Activated T-helper 17 cell treated with anti-CD3 and anti-CD28 coated beads, Interleukin-2, amount 50 U/mL, for 72 hours (primary cell): ENCODE results near the gene GTPBP1. TPM values are rescaled to one million over a fixed set of nuclear protein-coding genes. Genes with fewer than 3 reads are reported as not detected.

Source experiments
- ATAC-seq: fragments of 150-1000 bp; cut with Tn5 transposase; replicated peaks from 2 replicates; pipeline ENCODE4 v1.10.0; 2021; ENCODE audit warnings: mild to moderate bottlenecking, moderate library complexity
- H3K27ac Mint-ChIP-seq: one replicate; pipeline ENCODE4 v1.8.0; 2022; ENCODE audit warnings: mixed read lengths
- H3K27me3 Mint-ChIP-seq: one replicate; pipeline ENCODE4 v1.8.0; 2022; ENCODE audit warnings: mixed read lengths
- H3K36me3 Mint-ChIP-seq: one replicate; pipeline ENCODE4 v1.8.0; 2022; ENCODE audit warnings: low read depth, mild to moderate bottlenecking, mixed read lengths
- H3K4me1 Mint-ChIP-seq: one replicate; pipeline ENCODE4 v1.8.0; 2022; ENCODE audit warnings: mixed read lengths
- H3K4me3 Mint-ChIP-seq: one replicate; pipeline ENCODE4 v1.8.0; 2022; ENCODE audit warnings: mild to moderate bottlenecking, mixed read lengths
- H3K9me3 Mint-ChIP-seq: one replicate; pipeline ENCODE4 v1.8.0; 2022; ENCODE audit warnings: mixed read lengths
- total RNA-seq, 2 donors: library from RNA; stranded (reverse); gene quantifications; one replicate each; pipeline ENCODE4 v1.2.3, GENCODE V29; 2022

The GTPBP1 gene
- total RNA-seq, 2 donors from 2014 or later: 70.6 to 92.3 TPM

- H3K9me3 Mint-ChIP-seq: no peaks in the 10 kb centered on the region
- peaks cover 70% of the 10 kb centered on the region for H3K4me1 Mint-ChIP-seq
- peaks cover 96% of the 10 kb centered on the region for H3K36me3 Mint-ChIP-seq
- peak overlapping the region; percentile 75 for H3K27ac Mint-ChIP-seq
- no peaks in the 10 kb centered on the region for H3K27me3 Mint-ChIP-seq
- ATAC-seq: no peak
- no peak overlapping the region for H3K4me3 Mint-ChIP-seq
Observed at GRCh38 chr22:38710866-38711265, 5.1 kb downstream of the GTPBP1 start.

DNA sequence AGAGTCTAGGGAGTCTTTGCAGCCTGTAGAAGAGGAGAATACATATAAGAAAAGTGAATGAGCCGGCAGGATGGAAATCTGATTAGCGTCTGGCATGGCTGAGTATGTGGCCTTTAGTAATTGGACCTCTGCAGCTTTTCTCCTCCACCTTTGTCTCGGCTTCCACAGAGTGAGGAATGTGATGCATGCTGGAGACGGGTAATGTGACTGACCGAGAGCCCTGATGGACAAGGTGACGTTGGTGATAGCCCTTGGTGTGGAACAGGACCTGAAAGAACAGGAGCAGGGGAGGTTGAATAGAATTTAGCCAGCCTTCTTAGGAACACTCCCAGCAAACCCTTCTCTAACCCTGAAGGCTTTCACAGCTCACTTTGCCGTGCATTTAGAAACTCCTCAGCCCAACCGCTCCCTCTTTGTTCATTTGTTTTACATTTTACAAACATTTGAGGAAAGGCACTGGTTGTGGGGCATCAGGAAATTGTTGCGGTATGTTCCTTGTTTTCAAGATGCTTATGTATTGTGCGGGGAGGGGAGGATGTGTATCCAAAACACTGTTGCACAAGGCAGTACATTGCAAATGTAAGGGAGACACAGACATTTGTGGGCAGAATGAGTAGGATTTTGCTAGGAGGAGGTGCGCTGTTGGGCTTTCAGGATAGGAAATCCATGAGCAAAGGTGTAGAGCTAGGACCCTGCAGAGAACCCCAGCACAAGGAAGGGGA is 6.9 kb downstream of the GTPBP1 start:
- Mint-ChIP-seq H3K27me3 (no peaks in the 10 kb centered on the region), H3K9me3 (no peaks in the 10 kb centered on the region), H3K4me3 (no peak overlapping the region), H3K4me1 (peaks cover 70% of the 10 kb centered on the region), H3K36me3 (peaks cover 100% of the 10 kb centered on the region), H3K27ac (peak overlapping the region; percentile 55)
- no peak for ATAC-seq

GRCh38 chr22:38713921-38714320 is 8.2 kb downstream of the GTPBP1 start:
- H3K36me3 Mint-ChIP-seq: peaks cover 100% of the 10 kb centered on the region

DNA sequence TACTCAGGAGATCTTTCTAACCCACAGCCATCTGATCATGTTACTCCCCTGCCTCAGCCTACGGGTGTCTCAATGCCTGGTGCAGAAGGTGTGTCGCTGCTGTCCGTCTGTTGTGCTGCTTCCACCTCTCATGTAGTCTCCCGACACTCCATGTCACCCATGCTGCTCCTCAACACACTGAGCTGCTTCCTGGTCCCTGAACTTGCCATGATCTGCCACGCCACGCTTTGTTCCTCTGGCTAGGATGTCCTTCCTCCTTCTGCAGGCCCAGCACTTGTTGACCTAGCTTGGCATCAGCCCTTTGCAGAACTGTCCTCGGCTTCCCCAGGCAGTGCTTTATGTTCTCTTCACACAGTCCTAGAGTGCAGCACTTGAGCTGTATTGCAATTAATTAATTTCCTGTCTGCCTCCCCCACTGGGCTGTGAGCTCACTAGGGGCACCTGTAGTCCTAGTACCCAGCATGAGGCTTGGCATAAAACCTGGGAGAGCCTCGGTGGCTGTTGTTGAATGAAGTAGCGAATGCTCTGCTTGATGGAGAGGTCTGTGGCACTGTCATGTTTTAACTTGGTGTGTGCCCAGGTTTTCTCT is 9.5 kb downstream of the GTPBP1 start:
- no peak overlapping the region for H3K4me3 Mint-ChIP-seq
- H3K4me1 Mint-ChIP-seq: peaks cover 54% of the 10 kb centered on the region
- peak overlapping the region; percentile 49 for H3K27ac Mint-ChIP-seq
- H3K36me3 Mint-ChIP-seq: peaks cover 100% of the 10 kb centered on the region
- H3K27me3 Mint-ChIP-seq: no peaks in the 10 kb centered on the region
- ATAC-seq: no peak
- H3K9me3 Mint-ChIP-seq: no peaks in the 10 kb centered on the region

More at GRCh38 chr22:38713921-38714320, 8.2 kb downstream of the GTPBP1 start:
- H3K4me1 Mint-ChIP-seq: peaks cover 63% of the 10 kb centered on the region
- H3K27me3 Mint-ChIP-seq: no peaks in the 10 kb centered on the region
- H3K27ac Mint-ChIP-seq: peak overlapping the region; percentile 55
- H3K4me3 Mint-ChIP-seq: no peak overlapping the region
- H3K9me3 Mint-ChIP-seq: no peaks in the 10 kb centered on the region
- ATAC-seq: no peak

- no peak for ATAC-seq
- Mint-ChIP-seq H3K27me3 (no peaks in the 10 kb centered on the region), H3K9me3 (no peaks in the 10 kb centered on the region), H3K4me1 (peaks cover 48% of the 10 kb centered on the region), H3K36me3 (peaks cover 100% of the 10 kb centered on the region), H3K27ac (no peak overlapping the region), H3K4me3 (no peak overlapping the region)
Observed at GRCh38 chr22:38715852-38716251, 10.1 kb downstream of the GTPBP1 start.

DNA sequence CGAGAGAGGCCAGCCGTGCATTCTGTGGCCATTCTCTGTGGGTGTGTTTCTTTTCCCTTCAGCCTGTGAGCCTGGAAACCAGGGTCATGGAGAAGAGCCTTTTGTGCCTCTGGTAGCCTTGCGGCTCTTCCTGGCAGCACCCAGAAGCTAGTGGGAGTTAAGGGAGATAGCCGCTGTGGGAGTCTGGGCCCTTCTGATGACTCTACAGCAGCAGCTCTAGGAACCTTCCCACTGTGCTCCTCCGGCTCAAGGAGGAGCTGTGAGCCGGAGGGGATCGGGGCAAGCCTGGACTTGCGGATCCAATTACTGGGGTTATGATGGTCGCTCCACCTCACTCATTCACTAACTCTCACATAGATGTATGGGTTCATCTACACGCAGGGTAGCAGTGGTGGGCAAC is 10.5 kb downstream of the GTPBP1 start:
- Mint-ChIP-seq H3K36me3 (peaks cover 100% of the 10 kb centered on the region), H3K4me3 (no peak overlapping the region), H3K27me3 (no peaks in the 10 kb centered on the region), H3K9me3 (no peaks in the 10 kb centered on the region), H3K4me1 (peaks cover 44% of the 10 kb centered on the region), H3K27ac (peak overlapping the region; percentile 73)
- no peak for ATAC-seq

GRCh38 chr22:38716826-38717225 is 11.1 kb downstream of the GTPBP1 start:
- no peaks in the 10 kb centered on the region for H3K27me3 Mint-ChIP-seq
- H3K9me3 Mint-ChIP-seq: no peaks in the 10 kb centered on the region
- ATAC-seq: peak; percentile 19
- H3K36me3 Mint-ChIP-seq: peaks cover 100% of the 10 kb centered on the region
- peaks cover 43% of the 10 kb centered on the region for H3K4me1 Mint-ChIP-seq
- no peak overlapping the region for H3K4me3 Mint-ChIP-seq
- H3K27ac Mint-ChIP-seq: peak overlapping the region; percentile 73

DNA sequence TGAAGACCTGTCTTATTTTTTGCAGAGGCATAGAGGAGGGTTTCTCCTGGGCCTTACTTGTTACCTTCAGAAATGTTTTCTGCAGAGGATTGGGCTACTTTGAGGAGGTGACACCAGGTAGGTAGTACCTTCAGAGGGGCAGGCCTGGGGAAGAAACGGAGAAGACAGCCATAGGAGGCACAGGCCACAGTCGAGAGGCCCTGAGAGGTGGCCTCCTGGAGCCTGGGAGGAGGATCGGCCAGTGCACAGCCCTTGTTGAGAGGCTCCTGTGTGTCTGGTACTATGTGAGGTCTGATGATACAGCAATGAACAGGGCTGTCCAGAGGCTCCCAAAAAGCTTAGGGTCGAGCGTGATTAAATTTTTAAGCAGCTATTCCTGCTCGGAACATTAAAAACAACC is 11.5 kb downstream of the GTPBP1 start:
- H3K27me3 Mint-ChIP-seq: no peaks in the 10 kb centered on the region
- no peak for ATAC-seq
- no peaks in the 10 kb centered on the region for H3K9me3 Mint-ChIP-seq
- H3K27ac Mint-ChIP-seq: peak overlapping the region; percentile 73
- peaks cover 39% of the 10 kb centered on the region for H3K4me1 Mint-ChIP-seq
- H3K4me3 Mint-ChIP-seq: no peak overlapping the region
- peaks cover 100% of the 10 kb centered on the region for H3K36me3 Mint-ChIP-seq

- H3K36me3 Mint-ChIP-seq: peaks cover 100% of the 10 kb centered on the region
- no peak overlapping the region for H3K4me3 Mint-ChIP-seq
- H3K4me1 Mint-ChIP-seq: peaks cover 29% of the 10 kb centered on the region
- no peak overlapping the region for H3K27ac Mint-ChIP-seq
- peak; percentile 55 for ATAC-seq
- no peaks in the 10 kb centered on the region for H3K9me3 Mint-ChIP-seq
- no peaks in the 10 kb centered on the region for H3K27me3 Mint-ChIP-seq
Observed at GRCh38 chr22:38718414-38718813, 12.7 kb downstream of the GTPBP1 start.

DNA sequence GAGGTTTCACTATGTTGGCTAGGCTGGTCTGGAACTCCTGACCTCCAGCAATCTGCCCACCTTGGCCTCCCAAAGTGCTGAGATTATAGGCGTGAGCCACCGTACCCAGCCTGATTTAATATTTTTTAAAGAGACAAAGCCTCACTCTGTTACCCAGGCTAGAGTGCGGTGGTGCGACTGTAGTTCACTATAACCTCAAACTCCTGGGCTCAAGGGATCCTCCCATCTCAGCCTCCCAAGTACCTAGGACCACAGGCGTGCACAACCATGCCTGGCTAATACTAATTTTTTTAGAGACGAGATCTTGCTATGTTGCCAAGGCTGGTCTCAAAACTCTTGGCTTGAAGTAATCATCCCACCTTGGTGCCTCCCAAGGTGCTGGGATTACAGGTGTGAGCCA is 13.5 kb downstream of the GTPBP1 start:
- peaks cover 23% of the 10 kb centered on the region for H3K4me1 Mint-ChIP-seq
- ATAC-seq: no peak
- H3K27me3 Mint-ChIP-seq: no peaks in the 10 kb centered on the region
- no peak overlapping the region for H3K27ac Mint-ChIP-seq
- H3K4me3 Mint-ChIP-seq: no peak overlapping the region
- peaks cover 100% of the 10 kb centered on the region for H3K36me3 Mint-ChIP-seq
- H3K9me3 Mint-ChIP-seq: no peaks in the 10 kb centered on the region

GRCh38 chr22:38720350-38720749 is 14.6 kb downstream of the GTPBP1 start:
- no peaks in the 10 kb centered on the region for H3K27me3 Mint-ChIP-seq
- ATAC-seq: no peak
- H3K9me3 Mint-ChIP-seq: no peaks in the 10 kb centered on the region
- no peak overlapping the region for H3K4me3 Mint-ChIP-seq
- H3K27ac Mint-ChIP-seq: no peak overlapping the region
- peaks cover 100% of the 10 kb centered on the region for H3K36me3 Mint-ChIP-seq
- peaks cover 16% of the 10 kb centered on the region for H3K4me1 Mint-ChIP-seq

GRCh38 chr22:38721551-38721950 is 15.8 kb downstream of the GTPBP1 start:
- Mint-ChIP-seq H3K4me1 (peaks cover 16% of the 10 kb centered on the region), H3K4me3 (no peak overlapping the region), H3K27me3 (no peaks in the 10 kb centered on the region), H3K36me3 (peaks cover 100% of the 10 kb centered on the region), H3K27ac (peak overlapping the region; percentile 78), H3K9me3 (no peaks in the 10 kb centered on the region)
- ATAC-seq: no peak

- no peak for ATAC-seq
- H3K4me1 Mint-ChIP-seq: peaks cover 6% of the 10 kb centered on the region
- no peak overlapping the region for H3K4me3 Mint-ChIP-seq
- peaks cover 100% of the 10 kb centered on the region for H3K36me3 Mint-ChIP-seq
- no peak overlapping the region for H3K27ac Mint-ChIP-seq
- H3K27me3 Mint-ChIP-seq: no peaks in the 10 kb centered on the region
- H3K9me3 Mint-ChIP-seq: no peaks in the 10 kb centered on the region
Observed at GRCh38 chr22:38724176-38724575, 18.4 kb downstream of the GTPBP1 start.

- Mint-ChIP-seq H3K9me3 (no peaks in the 10 kb centered on the region), H3K4me1 (peaks cover 6% of the 10 kb centered on the region), H3K27ac (peak overlapping the region; percentile 1)
Observed at GRCh38 chr22:38724926-38725571, 19.3 kb downstream of the GTPBP1 start.

More at GRCh38 chr22:38724926-38725571, 19.3 kb downstream of the GTPBP1 start:
- H3K27me3 Mint-ChIP-seq: no peaks in the 10 kb centered on the region
- H3K4me3 Mint-ChIP-seq: no peak overlapping the region
- ATAC-seq: peak; percentile 49
- peaks cover 100% of the 10 kb centered on the region for H3K36me3 Mint-ChIP-seq
